ENCODE data around the gene NGLY1.

NGLY1 gene

GRCh38 chr3:25783661-25784512 lies 644 bp upstream of the NGLY1 start:
- H3K9ac ChIP-seq (ENCODE audit: insufficient read length, low read depth), result peak overlapping the region; percentile 58
- peak overlapping the region; percentile 49 for H3K4me3 ChIP-seq (ENCODE audit: insufficient read length, low read depth)
- no peaks in the 10 kb centered on the region for H3K9me3 ChIP-seq (ENCODE audit: insufficient read depth, low read length)
- no peaks in the 10 kb centered on the region for H3K4me1 ChIP-seq (ENCODE audit: insufficient read depth, insufficient read length)
- peak; percentile 36 for DNase-seq (ENCODE audit: low read depth, low spot score)
- H3K36me3 ChIP-seq (ENCODE audit: insufficient read depth, insufficient read length, low read length), result no peaks in the 10 kb centered on the region
- TF ChIP-seq SUZ12 (IDR thresholded peaks at IDR 0.05; ENCODE audit: extremely low read depth, insufficient read depth, insufficient read length) (no peak), ZNF274 (IDR thresholded peaks at IDR 0.05; ENCODE audit: low read depth, low read length) (no peak), YY1 (IDR thresholded peaks at IDR 0.05; ENCODE audit: insufficient read depth, insufficient read length) (no peak)
- no peaks in the 10 kb centered on the region for H3K27me3 ChIP-seq (ENCODE audit: insufficient read depth, insufficient read length)

GRCh38 chr3:25782636-25782937 lies 656 bp downstream of the NGLY1 start:
- TF ChIP-seq YY1 (IDR thresholded peaks at IDR 0.05; ENCODE audit: insufficient read depth, insufficient read length) (no peak), ZNF274 (IDR thresholded peaks at IDR 0.05; ENCODE audit: low read depth, low read length) (no peak), SUZ12 (IDR thresholded peaks at IDR 0.05; ENCODE audit: extremely low read depth, insufficient read depth, insufficient read length) (no peak)
- DNase-seq (ENCODE audit: low read depth, low spot score), result no peak
- Histone ChIP-seq H3K9ac (ENCODE audit: insufficient read length, low read depth) (peak overlapping the region; percentile 80), H3K27me3 (ENCODE audit: insufficient read depth, insufficient read length) (no peaks in the 10 kb centered on the region), H3K4me1 (ENCODE audit: insufficient read depth, insufficient read length) (no peaks in the 10 kb centered on the region), H3K9me3 (ENCODE audit: insufficient read depth, low read length) (no peaks in the 10 kb centered on the region), H3K4me3 (ENCODE audit: insufficient read length, low read depth) (peak overlapping the region; percentile 77), H3K36me3 (ENCODE audit: insufficient read depth, insufficient read length, low read length) (peaks cover 10% of the 10 kb centered on the region)

- no peaks in the 10 kb centered on the region for H3K9me3 ChIP-seq (ENCODE audit: insufficient read depth, low read length)
These were observed 1.3 kb downstream of the NGLY1 start for GRCh38 chr3:25781758-25782594.

GRCh38 chr3:25781145-25781757 lies 2.0 kb downstream of the NGLY1 start:
- Histone ChIP-seq H3K4me3 (ENCODE audit: insufficient read length, low read depth) (no peak overlapping the region), H3K9ac (ENCODE audit: insufficient read length, low read depth) (no peak overlapping the region)

More at GRCh38 chr3:25781758-25782594, 1.3 kb downstream of the NGLY1 start:
- H3K9ac ChIP-seq (ENCODE audit: insufficient read length, low read depth), result peak overlapping the region; percentile 12
- no peak for DNase-seq (ENCODE audit: low read depth, low spot score)
- TF ChIP-seq ZNF274 (IDR thresholded peaks at IDR 0.05; ENCODE audit: low read depth, low read length) (no peak), SUZ12 (IDR thresholded peaks at IDR 0.05; ENCODE audit: extremely low read depth, insufficient read depth, insufficient read length) (no peak), YY1 (IDR thresholded peaks at IDR 0.05; ENCODE audit: insufficient read depth, insufficient read length) (no peak)
- H3K27me3 ChIP-seq (ENCODE audit: insufficient read depth, insufficient read length), result no peaks in the 10 kb centered on the region
- peak overlapping the region; percentile 77 for H3K4me3 ChIP-seq (ENCODE audit: insufficient read length, low read depth)
- peaks cover 16% of the 10 kb centered on the region for H3K36me3 ChIP-seq (ENCODE audit: insufficient read depth, insufficient read length, low read length)
- no peaks in the 10 kb centered on the region for H3K4me1 ChIP-seq (ENCODE audit: insufficient read depth, insufficient read length)

DNA sequence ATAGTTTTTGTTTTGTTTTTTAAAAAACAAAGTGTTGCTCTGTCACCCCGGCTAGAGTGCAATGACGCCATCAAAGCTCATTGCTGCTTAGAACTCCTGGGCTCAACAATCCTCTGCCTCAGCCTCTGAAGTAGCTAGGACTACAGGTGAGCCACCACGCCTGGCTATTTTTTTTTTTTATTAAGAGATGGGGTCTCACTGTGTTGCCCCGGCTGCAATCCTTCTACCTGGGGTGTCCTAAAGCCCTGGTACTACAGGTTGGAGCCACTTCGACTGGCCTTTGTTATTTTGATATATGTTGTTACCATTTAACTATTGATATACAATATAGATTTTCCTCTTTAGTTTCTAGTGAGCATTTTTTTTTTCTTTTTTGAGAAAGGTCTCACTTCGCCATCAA lies 2.6 kb downstream of the NGLY1 start:
- H3K36me3 ChIP-seq (ENCODE audit: insufficient read depth, insufficient read length, low read length), result peaks cover 29% of the 10 kb centered on the region
- no peak for DNase-seq (ENCODE audit: low read depth, low spot score)
- H3K4me3 ChIP-seq (ENCODE audit: insufficient read length, low read depth), result no peak overlapping the region
- H3K9me3 ChIP-seq (ENCODE audit: insufficient read depth, low read length), result no peaks in the 10 kb centered on the region
- H3K27me3 ChIP-seq (ENCODE audit: insufficient read depth, insufficient read length), result no peaks in the 10 kb centered on the region
- H3K4me1 ChIP-seq (ENCODE audit: insufficient read depth, insufficient read length), result no peaks in the 10 kb centered on the region
- no peak overlapping the region for H3K9ac ChIP-seq (ENCODE audit: insufficient read length, low read depth)
- TF ChIP-seq SUZ12 (IDR thresholded peaks at IDR 0.05; ENCODE audit: extremely low read depth, insufficient read depth, insufficient read length) (no peak), ZNF274 (IDR thresholded peaks at IDR 0.05; ENCODE audit: low read depth, low read length) (no peak), YY1 (IDR thresholded peaks at IDR 0.05; ENCODE audit: insufficient read depth, insufficient read length) (no peak)

More at GRCh38 chr3:25781145-25781757, 2.0 kb downstream of the NGLY1 start:
- TF ChIP-seq SUZ12 (IDR thresholded peaks at IDR 0.05; ENCODE audit: extremely low read depth, insufficient read depth, insufficient read length), result no peak
- TF ChIP-seq YY1 (IDR thresholded peaks at IDR 0.05; ENCODE audit: insufficient read depth, insufficient read length), result no peak
- TF ChIP-seq ZNF274 (IDR thresholded peaks at IDR 0.05; ENCODE audit: low read depth, low read length), result no peak
- Histone ChIP-seq H3K4me1 (ENCODE audit: insufficient read depth, insufficient read length) (no peaks in the 10 kb centered on the region), H3K36me3 (ENCODE audit: insufficient read depth, insufficient read length, low read length) (peaks cover 23% of the 10 kb centered on the region), H3K27me3 (ENCODE audit: insufficient read depth, insufficient read length) (no peaks in the 10 kb centered on the region), H3K9me3 (ENCODE audit: insufficient read depth, low read length) (no peaks in the 10 kb centered on the region)
- no peak for DNase-seq (ENCODE audit: low read depth, low spot score)

GRCh38 chr3:25775936-25776335 lies 7.3 kb downstream of the NGLY1 start:
- Histone ChIP-seq H3K9me3 (ENCODE audit: insufficient read depth, low read length) (peaks cover 10% of the 10 kb centered on the region; the same call in 1 of the 2 replicates), H3K36me3 (ENCODE audit: insufficient read depth, insufficient read length, low read length) (peaks cover 46% of the 10 kb centered on the region)
- no peak for DNase-seq (ENCODE audit: low read depth, low spot score)

More at GRCh38 chr3:25775936-25776335, 7.3 kb downstream of the NGLY1 start:
- TF ChIP-seq YY1 (IDR thresholded peaks at IDR 0.05; ENCODE audit: insufficient read depth, insufficient read length), result no peak
- TF ChIP-seq SUZ12 (IDR thresholded peaks at IDR 0.05; ENCODE audit: extremely low read depth, insufficient read depth, insufficient read length), result no peak
- TF ChIP-seq ZNF274 (IDR thresholded peaks at IDR 0.05; ENCODE audit: low read depth, low read length), result no peak
- Histone ChIP-seq H3K9ac (ENCODE audit: insufficient read length, low read depth) (no peak overlapping the region), H3K4me3 (ENCODE audit: insufficient read length, low read depth) (no peak overlapping the region), H3K4me1 (ENCODE audit: insufficient read depth, insufficient read length) (no peaks in the 10 kb centered on the region), H3K27me3 (ENCODE audit: insufficient read depth, insufficient read length) (no peaks in the 10 kb centered on the region)

Data from NT2/D1 (cell line).